Endodermal cell (in vitro differentiated cells): ENCODE results near the gene LAMC1. TPM values are rescaled to one million over a fixed set of nuclear protein-coding genes. Genes with fewer than 3 reads are reported as not detected.

Experiments
- DNase-seq: peaks from one replicate; pipeline ENCODE4 v3.0.0-alpha.2; 2017
- H3K27ac ChIP-seq: 2 replicates; pipeline ENCODE4 v1.5.1; 2013; ENCODE audit warnings: mild to moderate bottlenecking, low read depth, low read length, moderate library complexity
- H3K27me3 ChIP-seq: 2 replicates; pipeline ENCODE4 v1.6.1; 2013; ENCODE audit warnings: mild to moderate bottlenecking, low read length, moderate library complexity; ENCODE audit not compliant: insufficient read depth, control insufficient read depth, poor library complexity, severe bottlenecking
- H3K36me3 ChIP-seq: 2 replicates; pipeline ENCODE4 v1.7.0; 2013; ENCODE audit warnings: mild to moderate bottlenecking, low read length, moderate library complexity; ENCODE audit not compliant: control insufficient read depth, insufficient read depth
- H3K4me1 ChIP-seq: one replicate; pipeline ENCODE4 v1.7.0; 2013; ENCODE audit warnings: low read length; ENCODE audit not compliant: control insufficient read depth, insufficient read depth
- H3K4me3 ChIP-seq: 2 replicates; pipeline ENCODE4 v1.5.1; 2013; ENCODE audit warnings: mild to moderate bottlenecking, low read length, moderate library complexity
- H3K9ac ChIP-seq: 2 replicates; pipeline ENCODE4 v1.6.1; 2013; ENCODE audit warnings: mild to moderate bottlenecking, low read length, moderate library complexity; ENCODE audit not compliant: poor library complexity, severe bottlenecking; ENCODE audit errors: extremely low read depth
- H3K9me3 ChIP-seq: 2 replicates; pipeline ENCODE4 v1.6.1; 2013; ENCODE audit warnings: mild to moderate bottlenecking, low read length, moderate library complexity; ENCODE audit not compliant: control insufficient read depth
- H3K27ac Mint-ChIP-seq: 2 replicates; pipeline ENCODE4 v1.8.0; 2020; ENCODE audit warnings: mixed read lengths
- H3K27me3 Mint-ChIP-seq: 2 replicates; pipeline ENCODE4 v1.8.0; 2021; ENCODE audit warnings: mild to moderate bottlenecking, mixed read lengths; ENCODE audit not compliant: insufficient read depth
- H3K36me3 Mint-ChIP-seq: 2 replicates; pipeline ENCODE4 v1.8.0; 2020; ENCODE audit warnings: low read depth, mixed read lengths
- H3K4me1 Mint-ChIP-seq: 2 replicates; pipeline ENCODE4 v1.8.0; 2020; ENCODE audit warnings: mixed read lengths
- H3K4me3 Mint-ChIP-seq: 2 replicates; pipeline ENCODE4 v1.8.0; 2020; ENCODE audit warnings: mild to moderate bottlenecking, moderate library complexity, mixed read lengths
- H3K9me3 Mint-ChIP-seq: 2 replicates; pipeline ENCODE4 v1.8.0; 2020; ENCODE audit warnings: mild to moderate bottlenecking, mixed read lengths
- CTCF ChIP-seq: fragments of 200-600 bp; sonication (generic); conservative IDR thresholded peaks from 2 replicates; pipeline ENCODE4 v1.5.0; 2021; ENCODE audit warnings: antibody characterized with exemption, mild to moderate bottlenecking
- WGBS, 2 experiments: methylation state at CpG; one replicate each; pipeline versions ENCODE4 v1.1.5 to v1.1.7; 2013; ENCODE audit warnings: missing lambda C conversion rate in 2 of 2, mixed read lengths in 1 of 2; ENCODE audit not compliant: insufficient coverage in 1 of 2, insufficient read length in 1 of 2; 5-methylcytosine and 5-hydroxymethylcytosine counted together
- total RNA-seq, 2 donors: library from RNA; stranded (reverse); fragmentation: NEBNext Ultra II Directional in 1 of 2; extraction: Animal tissue kit (Norgen Biotek cat#: 25700) in 1 of 2; gene quantifications; 2 replicates in 1 of 2; 3 replicates in 1 of 2; pipeline ENCODE4 v1.2.1, GENCODE V29; 2021

LAMC1 gene
- total RNA-seq, 2 donors from 2014 or later: 47.9 to 58.8 TPM

DNA sequence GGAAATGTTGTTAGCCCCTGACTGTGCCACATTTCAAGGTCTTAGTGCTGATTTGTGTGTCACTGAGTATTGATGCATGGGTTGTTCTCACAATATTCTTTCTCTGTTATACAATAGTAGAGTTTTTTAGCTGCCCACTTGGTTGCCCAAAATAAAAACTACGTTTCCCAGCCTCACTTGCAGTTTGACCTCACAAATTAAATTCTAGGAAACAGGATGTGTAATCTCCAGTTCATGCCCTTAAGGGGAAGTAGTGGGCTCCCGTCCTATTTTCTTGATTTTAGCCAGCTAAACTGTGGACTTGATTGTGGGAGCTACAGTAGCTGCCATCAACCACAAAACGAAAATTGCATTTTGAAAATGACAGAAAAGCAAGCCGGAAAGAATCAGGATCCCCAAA lies 27.3 kb upstream of the LAMC1 start:
- H3K27ac Mint-ChIP-seq: no peak overlapping the region
- H3K9me3 ChIP-seq: no peaks in the 10 kb centered on the region
- no peaks in the 10 kb centered on the region for H3K9me3 Mint-ChIP-seq
- 90% methylated on average over 4 of the region's 4 CpGs; no CpG with 5 or more reads in 1 of the 2 experiments for WGBS, 2 experiments
- DNase-seq: no peak
- H3K27ac ChIP-seq: no peak overlapping the region
- H3K27me3 Mint-ChIP-seq: peaks cover 33% of the 10 kb centered on the region
- no peak overlapping the region for H3K4me3 Mint-ChIP-seq
- H3K9ac ChIP-seq: no peak overlapping the region
- peaks cover 5% of the 10 kb centered on the region for H3K4me1 ChIP-seq
- H3K36me3 Mint-ChIP-seq: no peaks in the 10 kb centered on the region
- H3K36me3 ChIP-seq: no peaks in the 10 kb centered on the region
- no peak overlapping the region for H3K4me3 ChIP-seq
- H3K4me1 Mint-ChIP-seq: peaks cover 15% of the 10 kb centered on the region
- no peak for TF ChIP-seq CTCF
- peaks cover 13% of the 10 kb centered on the region for H3K27me3 ChIP-seq

DNA sequence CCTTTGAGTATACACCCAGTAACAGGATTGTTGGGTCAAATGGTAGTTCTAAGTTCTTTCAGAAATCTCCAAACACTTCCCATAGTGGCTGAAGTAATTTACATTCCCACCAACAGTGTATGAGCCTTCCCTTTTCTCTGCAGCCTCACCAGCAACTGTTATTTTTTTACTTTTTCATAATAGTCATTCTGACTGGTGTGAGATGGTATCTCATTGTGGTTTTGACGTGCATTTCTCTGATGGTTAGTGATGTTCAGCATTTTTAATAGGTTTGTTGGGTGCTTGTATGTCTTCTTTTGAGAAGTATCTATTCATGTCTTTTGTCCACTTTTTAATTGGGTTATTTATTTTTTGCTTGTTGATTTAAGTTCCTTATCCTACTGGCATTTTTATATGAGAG lies 26.4 kb upstream of the LAMC1 start:
- peaks cover 10% of the 10 kb centered on the region for H3K27me3 ChIP-seq
- no peaks in the 10 kb centered on the region for H3K9me3 Mint-ChIP-seq
- DNase-seq: no peak
- H3K4me3 Mint-ChIP-seq: no peak overlapping the region
- no peaks in the 10 kb centered on the region for H3K9me3 ChIP-seq
- 88% methylated on average over 1 of the region's 1 CpG; no CpG with 5 or more reads in 1 of the 2 experiments for WGBS, 2 experiments
- H3K27ac Mint-ChIP-seq: no peak overlapping the region
- H3K27ac ChIP-seq: no peak overlapping the region
- H3K36me3 ChIP-seq: no peaks in the 10 kb centered on the region
- peaks cover 16% of the 10 kb centered on the region for H3K4me1 Mint-ChIP-seq
- no peak for TF ChIP-seq CTCF
- no peaks in the 10 kb centered on the region for H3K36me3 Mint-ChIP-seq
- peaks cover 5% of the 10 kb centered on the region for H3K4me1 ChIP-seq
- peaks cover 41% of the 10 kb centered on the region for H3K27me3 Mint-ChIP-seq
- no peak overlapping the region for H3K4me3 ChIP-seq
- H3K9ac ChIP-seq: no peak overlapping the region

DNA sequence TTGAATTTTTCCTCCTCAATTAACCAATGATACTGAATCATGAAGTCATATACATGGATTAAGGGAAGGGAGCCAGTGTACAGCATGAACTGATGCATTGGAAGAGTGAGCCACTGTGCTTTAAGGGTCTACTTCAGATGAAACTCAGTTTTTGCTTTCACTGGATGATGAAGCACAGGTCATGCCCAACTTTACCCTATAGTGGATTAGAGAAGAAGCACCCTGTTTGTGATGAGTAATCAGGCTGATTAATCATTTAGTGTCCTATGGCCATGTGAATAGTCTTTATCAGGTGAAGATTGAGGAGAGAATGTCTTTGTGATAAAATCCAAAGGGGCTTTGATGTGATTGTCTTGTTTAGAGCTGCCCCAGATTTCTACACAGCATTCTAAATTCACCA lies 24.7 kb upstream of the LAMC1 start:
- Mint-ChIP-seq H3K9me3 (no peaks in the 10 kb centered on the region), H3K4me3 (no peak overlapping the region), H3K27ac (no peak overlapping the region), H3K36me3 (no peaks in the 10 kb centered on the region), H3K27me3 (peaks cover 35% of the 10 kb centered on the region), H3K4me1 (peaks cover 16% of the 10 kb centered on the region)
- no peak overlapping the region for H3K9ac ChIP-seq
- H3K27me3 ChIP-seq: peaks cover 9% of the 10 kb centered on the region
- peaks cover 5% of the 10 kb centered on the region for H3K4me1 ChIP-seq
- no peaks in the 10 kb centered on the region for H3K36me3 ChIP-seq
- H3K9me3 ChIP-seq: no peaks in the 10 kb centered on the region
- no peak overlapping the region for H3K4me3 ChIP-seq
- no peak for DNase-seq
- TF ChIP-seq CTCF: no peak
- no peak overlapping the region for H3K27ac ChIP-seq
